OCI-LY1 (cell line): ENCODE data around the gene TPM1.
"Not testable (repeated sequence)": the region's sequence is repeated elsewhere in the genome, so short reads cannot be mapped to it uniquely, and the experiment has no call there.

Experiments
- H2AFZ ChIP-seq: fragments of 200-600 bp; sonication (generic), shearing (Covaris generic); 2 replicates; pipeline ENCODE4 v1.6.0; 2014; ENCODE audit warnings: antibody characterized with exemption, mild to moderate bottlenecking, low read length
- H3F3A ChIP-seq: fragments of 200-600 bp; sonication (generic), shearing (Covaris generic); 2 replicates; pipeline ENCODE4 v1.6.0; 2014; ENCODE audit warnings: mild to moderate bottlenecking, antibody characterized with exemption, low read length, moderate library complexity; ENCODE audit not compliant: insufficient read depth
- H3K27ac ChIP-seq: fragments of 200-600 bp; sonication (generic); 2 replicates; pipeline ENCODE4 v1.5.1; 2014; ENCODE audit warnings: low read length, mixed run types, mild to moderate bottlenecking, low read depth; ENCODE audit not compliant: poor library complexity, severe bottlenecking
- H3K27me3 ChIP-seq: fragments of 200-600 bp; sonication (generic); 2 replicates; pipeline ENCODE4 v1.6.0; 2014; ENCODE audit warnings: antibody characterized with exemption, mild to moderate bottlenecking, low read length, moderate library complexity; ENCODE audit not compliant: insufficient read depth
- H3K36me3 ChIP-seq: fragments of 200-600 bp; sonication (generic); 2 replicates; pipeline ENCODE4 v1.6.1; 2014; ENCODE audit warnings: mild to moderate bottlenecking, antibody characterized with exemption, low read length, moderate library complexity, mixed read lengths; ENCODE audit not compliant: insufficient read depth
- H3K4me1 ChIP-seq: fragments of 200-600 bp; sonication (generic); 2 replicates; pipeline ENCODE4 v1.5.1; 2014; ENCODE audit warnings: mild to moderate bottlenecking, low read length, moderate library complexity; ENCODE audit not compliant: insufficient read depth, severe bottlenecking
- H3K4me2 ChIP-seq: fragments of 200-600 bp; sonication (generic), shearing (Covaris generic); 2 replicates; pipeline ENCODE4 v1.6.1; 2014; ENCODE audit warnings: low read length
- H3K4me3 ChIP-seq: fragments of 200-600 bp; sonication (generic); 2 replicates; pipeline ENCODE4 v1.5.1; 2014; ENCODE audit warnings: low read length, low read depth, mild to moderate bottlenecking, mixed read lengths; ENCODE audit not compliant: poor library complexity, severe bottlenecking
- H3K79me2 ChIP-seq: fragments of 200-600 bp; shearing (Covaris generic); 2 replicates; pipeline ENCODE4 v1.6.1; 2016; ENCODE audit warnings: mixed run types, low read length, mixed read lengths; ENCODE audit not compliant: insufficient read depth
- H3K9ac ChIP-seq: fragments of 200-600 bp; sonication (generic), shearing (Covaris generic); 2 replicates; pipeline ENCODE4 v1.6.1; 2014; ENCODE audit warnings: mild to moderate bottlenecking, low read length, mixed read lengths
- H3K9me2 ChIP-seq: fragments of 200-600 bp; sonication (generic), shearing (Covaris generic); 2 replicates; pipeline ENCODE4 v1.6.1; 2014; ENCODE audit warnings: low read depth, mild to moderate bottlenecking, low read length, mixed read lengths
- H3K9me3 ChIP-seq: fragments of 200-600 bp; shearing (Covaris generic); 2 replicates; pipeline ENCODE4 v1.6.1; 2014; ENCODE audit warnings: low read length, mixed read lengths
- H4K20me1 ChIP-seq: fragments of 200-600 bp; sonication (generic), shearing (Covaris generic); 2 replicates; pipeline ENCODE4 v1.6.0; 2016; ENCODE audit warnings: mild to moderate bottlenecking, low read length; ENCODE audit not compliant: insufficient read depth
- EZH2 ChIP-seq: fragments of 200-600 bp; sonication (generic), shearing (Covaris generic); IDR thresholded peaks from 2 replicates; pipeline ENCODE4 v1.8.0; 2017; ENCODE audit warnings: borderline replicate concordance, mixed run types, mild to moderate bottlenecking, antibody characterized with exemption, low read length, moderate library complexity, mixed read lengths
- TF ChIP-seq, protein P1 (sequence below): fragments of 200-600 bp; sonication (generic), shearing (Covaris generic); IDR thresholded peaks from 2 replicates; pipeline ENCODE4 v1.5.1; 2017; ENCODE audit warnings: mild to moderate bottlenecking, antibody characterized with exemption, low read length, moderate library complexity, mixed read lengths

TPM1 gene

DNA sequence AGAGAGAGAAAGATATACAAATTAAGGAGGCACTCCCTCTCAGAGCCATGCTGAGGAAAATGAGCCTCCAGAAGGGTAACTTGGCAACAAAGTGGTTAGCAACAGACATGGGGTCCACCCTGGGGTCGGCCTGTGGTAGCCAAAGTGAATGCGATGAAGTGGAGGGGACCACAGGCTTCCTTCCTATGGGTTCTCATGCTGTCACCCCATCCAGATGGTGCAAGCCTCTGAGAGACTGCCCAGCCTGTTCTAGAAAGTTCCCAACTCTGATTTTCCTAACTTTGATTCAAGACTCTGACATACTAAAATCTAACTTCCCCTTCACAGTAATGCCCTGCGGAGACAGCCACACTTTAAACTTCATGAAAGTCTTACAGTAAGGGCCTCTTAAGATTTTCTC is 60.9 kb downstream of the TPM1 start:
- TF ChIP-seq, protein P1, sequence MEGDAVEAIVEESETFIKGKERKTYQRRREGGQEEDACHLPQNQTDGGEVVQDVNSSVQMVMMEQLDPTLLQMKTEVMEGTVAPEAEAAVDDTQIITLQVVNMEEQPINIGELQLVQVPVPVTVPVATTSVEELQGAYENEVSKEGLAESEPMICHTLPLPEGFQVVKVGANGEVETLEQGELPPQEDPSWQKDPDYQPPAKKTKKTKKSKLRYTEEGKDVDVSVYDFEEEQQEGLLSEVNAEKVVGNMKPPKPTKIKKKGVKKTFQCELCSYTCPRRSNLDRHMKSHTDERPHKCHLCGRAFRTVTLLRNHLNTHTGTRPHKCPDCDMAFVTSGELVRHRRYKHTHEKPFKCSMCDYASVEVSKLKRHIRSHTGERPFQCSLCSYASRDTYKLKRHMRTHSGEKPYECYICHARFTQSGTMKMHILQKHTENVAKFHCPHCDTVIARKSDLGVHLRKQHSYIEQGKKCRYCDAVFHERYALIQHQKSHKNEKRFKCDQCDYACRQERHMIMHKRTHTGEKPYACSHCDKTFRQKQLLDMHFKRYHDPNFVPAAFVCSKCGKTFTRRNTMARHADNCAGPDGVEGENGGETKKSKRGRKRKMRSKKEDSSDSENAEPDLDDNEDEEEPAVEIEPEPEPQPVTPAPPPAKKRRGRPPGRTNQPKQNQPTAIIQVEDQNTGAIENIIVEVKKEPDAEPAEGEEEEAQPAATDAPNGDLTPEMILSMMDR: no peak
- no peak for TF ChIP-seq EZH2

DNA sequence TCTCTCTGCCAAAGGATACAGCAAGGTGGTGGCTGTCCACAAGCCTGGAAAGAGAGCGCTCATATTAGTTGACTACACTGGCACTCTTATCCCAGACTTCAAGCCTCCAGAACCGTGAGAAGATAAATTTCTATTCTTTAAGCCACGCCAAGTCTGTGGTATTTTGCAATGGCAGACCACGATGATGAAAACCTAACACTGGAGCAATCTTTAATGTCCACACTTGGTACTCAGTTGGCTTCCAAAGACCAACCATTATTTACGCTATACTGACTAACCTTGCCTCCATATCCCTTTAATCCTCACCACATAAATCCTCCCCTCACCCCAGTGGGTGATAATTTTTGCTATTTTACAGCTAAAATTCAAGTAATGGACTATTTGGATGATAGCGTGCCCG is 62.2 kb downstream of the TPM1 start:
- H2AFZ ChIP-seq: no peak overlapping the region
- H3K9me3 ChIP-seq: 0 out of 2 replicates have a peak, but pooled peaks cover 4% of the 10 kb centered on the region
- H3K9ac ChIP-seq: no peak overlapping the region
- no peak overlapping the region for H3K27ac ChIP-seq
- no peaks in the 10 kb centered on the region for H3K79me2 ChIP-seq
- TF ChIP-seq, protein P1: no peak
- no peak for TF ChIP-seq EZH2
- H3K4me1 ChIP-seq: no peaks in the 10 kb centered on the region
- H3K4me3 ChIP-seq: no peak overlapping the region
- no peaks in the 10 kb centered on the region for H4K20me1 ChIP-seq
- H3K9me2 ChIP-seq: no peaks in the 10 kb centered on the region
- no peaks in the 10 kb centered on the region for H3F3A ChIP-seq
- H3K36me3 ChIP-seq: no peaks in the 10 kb centered on the region
- no peak overlapping the region for H3K4me2 ChIP-seq
- H3K27me3 ChIP-seq: no peaks in the 10 kb centered on the region

More for the DNA sequence above, 60.9 kb downstream of the TPM1 start:
- no peaks in the 10 kb centered on the region for H3F3A ChIP-seq
- H3K4me2 ChIP-seq: no peak overlapping the region
- no peak overlapping the region for H2AFZ ChIP-seq
- H3K9me2 ChIP-seq: no peaks in the 10 kb centered on the region
- no peaks in the 10 kb centered on the region for H3K36me3 ChIP-seq
- H3K27me3 ChIP-seq: no peaks in the 10 kb centered on the region
- no peaks in the 10 kb centered on the region for H3K79me2 ChIP-seq
- no peaks in the 10 kb centered on the region for H3K4me1 ChIP-seq
- H3K9ac ChIP-seq: no peak overlapping the region
- no peak overlapping the region for H3K27ac ChIP-seq
- H4K20me1 ChIP-seq: no peaks in the 10 kb centered on the region
- no peak overlapping the region for H3K4me3 ChIP-seq
- H3K9me3 ChIP-seq: 0 out of 2 replicates have a peak, but pooled peaks cover 4% of the 10 kb centered on the region

DNA sequence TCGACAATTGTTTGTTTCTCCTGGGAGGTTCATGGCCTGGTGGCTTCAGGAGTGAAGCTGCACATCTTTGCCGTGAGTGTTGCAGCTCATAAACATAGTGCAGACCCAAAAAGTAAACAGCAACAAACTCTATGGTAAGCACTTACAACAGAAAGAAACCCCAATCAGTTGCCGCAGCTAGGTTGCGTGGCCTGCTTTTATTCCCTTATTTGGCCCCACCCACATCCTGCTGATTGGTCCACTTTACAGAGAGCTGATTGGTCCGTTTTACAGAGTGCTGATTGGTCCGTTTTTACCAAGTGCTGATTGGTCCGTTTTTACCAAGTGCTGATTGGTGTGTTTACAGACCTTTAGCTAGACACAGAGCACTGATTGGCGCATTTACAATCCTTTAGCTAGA is 62.8 kb downstream of the TPM1 start:
- not testable (repeated sequence) for H3K4me3 ChIP-seq, H3K9me3 ChIP-seq, H3K4me1 ChIP-seq, H3K27ac ChIP-seq, H3K27me3 ChIP-seq, H3K36me3 ChIP-seq, H3K9ac ChIP-seq, H3K9me2 ChIP-seq, H3K4me2 ChIP-seq, H2AFZ ChIP-seq, H3K79me2 ChIP-seq, H3F3A ChIP-seq, H4K20me1 ChIP-seq

DNA sequence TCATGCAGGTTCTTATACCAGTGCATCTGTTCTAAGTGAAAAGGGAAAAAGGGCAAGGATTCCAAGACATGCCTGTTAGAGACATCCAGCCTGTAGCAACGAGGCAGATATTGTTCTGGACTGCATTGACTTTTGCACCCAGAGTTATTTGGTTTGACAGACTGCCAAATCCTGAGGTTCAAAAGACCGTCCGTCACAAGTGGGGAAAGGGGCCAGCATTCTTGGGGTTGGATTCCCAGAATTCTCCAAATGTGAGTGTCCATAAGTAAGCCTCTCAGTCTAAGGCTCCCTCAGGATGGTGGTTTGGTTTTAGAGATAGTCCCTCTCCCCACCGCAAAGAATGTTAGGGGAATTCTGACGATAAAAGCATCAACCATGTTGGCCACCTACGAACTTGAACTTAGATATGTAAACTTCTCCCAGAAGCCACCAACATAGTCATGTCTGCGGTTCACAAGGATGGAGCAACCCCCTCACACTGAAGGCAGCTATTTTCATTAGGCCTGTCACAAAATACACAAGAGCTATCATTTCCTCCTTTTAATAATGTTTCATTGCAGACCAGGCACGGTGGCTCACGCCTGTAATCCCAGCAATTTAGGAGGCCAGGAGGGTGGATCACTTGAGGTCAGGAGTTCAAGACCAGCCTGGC is 65.5 kb downstream of the TPM1 start:
- Histone ChIP-seq H3K27ac (no peak overlapping the region), H3K27me3 (no peaks in the 10 kb centered on the region), H2AFZ (no peak overlapping the region), H3F3A (no peaks in the 10 kb centered on the region), H3K9ac (no peak overlapping the region), H3K9me3 (0 out of 2 replicates have a peak, but pooled peaks cover 4% of the 10 kb centered on the region), H4K20me1 (no peaks in the 10 kb centered on the region), H3K4me3 (no peak overlapping the region), H3K79me2 (no peaks in the 10 kb centered on the region), H3K4me2 (no peak overlapping the region), H3K36me3 (no peaks in the 10 kb centered on the region), H3K4me1 (no peaks in the 10 kb centered on the region), H3K9me2 (no peaks in the 10 kb centered on the region)
- TF ChIP-seq, protein P1: no peak
- TF ChIP-seq EZH2: no peak
